Stimulated activated naive B cell treated with anti-CD40 and anti-IgM and Interleukin-4, amounts not matched to agents 10 μg/mL and 1 μg/mL and 100 μg/mL, for 72 hours (primary cell): ENCODE data around the gene PRR15.
A peak's percentile ranks its signal among the peaks of the same experiment; 100 is the strongest.
"Not testable (repeated sequence)": the region's sequence is repeated elsewhere in the genome, so short reads cannot be mapped to it uniquely, and the experiment has no call there.

Experiments used
- ATAC-seq, 2 donors: fragments of 150-1000 bp; cut with Tn5 transposase; replicated peaks; 2 replicates each; pipeline ENCODE4 v1.10.0; 2021; ENCODE audit warnings: moderate library complexity in 1 of 2
- DNase-seq: peaks from one replicate; pipeline ENCODE4 v3.0.0; 2021
- H3K27ac Mint-ChIP-seq: one replicate; pipeline ENCODE4 v1.8.0; 2022; ENCODE audit warnings: mild to moderate bottlenecking, mixed read lengths
- H3K27me3 Mint-ChIP-seq, 2 donors: one replicate each; pipeline ENCODE4 v1.8.0; 2022; ENCODE audit warnings: mixed read lengths in 2 of 2
- H3K36me3 Mint-ChIP-seq, 2 donors: one replicate each; pipeline ENCODE4 v1.8.0; 2022; ENCODE audit warnings: mixed read lengths in 2 of 2, mild to moderate bottlenecking in 1 of 2
- H3K4me1 Mint-ChIP-seq, 2 donors: one replicate each; pipeline ENCODE4 v1.8.0; 2022; ENCODE audit warnings: mixed read lengths in 2 of 2, mild to moderate bottlenecking in 1 of 2
- H3K4me3 Mint-ChIP-seq, 2 donors: one replicate each; pipeline ENCODE4 v1.8.0; 2022; ENCODE audit warnings: mild to moderate bottlenecking in 2 of 2, mixed read lengths in 2 of 2, moderate library complexity in 1 of 2
- H3K9me3 Mint-ChIP-seq, 2 donors: one replicate each; pipeline ENCODE4 v1.8.0; 2022; ENCODE audit warnings: mixed read lengths in 2 of 2, mild to moderate bottlenecking in 1 of 2

The PRR15 gene

GRCh38 chr7:29563590-29564495 is at the start of gene PRR15:
PRR15 (plus strand) TSS chr7:29563835; CDS start chr7:29566330, 2,495 bp downstream.
- H3K27me3 Mint-ChIP-seq, result peaks cover 63 to 76% of the 10 kb centered on the region in 2 donors

GRCh38 chr7:29516491-29516890 is 47.1 kb upstream of the PRR15 start:
- no peak overlapping the region for H3K4me3 Mint-ChIP-seq
- ATAC-seq, result no peak
- no peak overlapping the region for H3K27ac Mint-ChIP-seq
- peaks cover 0 to 2% of the 10 kb centered on the region in 2 donors for H3K36me3 Mint-ChIP-seq
- peaks cover 0 to 2% of the 10 kb centered on the region in 2 donors for H3K4me1 Mint-ChIP-seq
- no peak for DNase-seq
- H3K27me3 Mint-ChIP-seq, result peaks cover 7 to 11% of the 10 kb centered on the region in 2 donors
- peaks cover 2 to 4% of the 10 kb centered on the region in 2 donors for H3K9me3 Mint-ChIP-seq

More at GRCh38 chr7:29563590-29564495, at the start of gene PRR15:
- H3K4me1 Mint-ChIP-seq, result peaks cover 12 to 35% of the 10 kb centered on the region in 2 donors
- H3K36me3 Mint-ChIP-seq, result no peaks in the 10 kb centered on the region
- H3K9me3 Mint-ChIP-seq, result peaks cover 0 to 2% of the 10 kb centered on the region in 2 donors
- H3K4me3 Mint-ChIP-seq, result peak within 1 kb of the TSS; percentile 82 to 83
- H3K27ac Mint-ChIP-seq, result peak within 1 kb of the TSS; percentile 68
- ATAC-seq (peak in 1 of 2 donors; percentile 43), DNase-seq (no peak)

DNA sequence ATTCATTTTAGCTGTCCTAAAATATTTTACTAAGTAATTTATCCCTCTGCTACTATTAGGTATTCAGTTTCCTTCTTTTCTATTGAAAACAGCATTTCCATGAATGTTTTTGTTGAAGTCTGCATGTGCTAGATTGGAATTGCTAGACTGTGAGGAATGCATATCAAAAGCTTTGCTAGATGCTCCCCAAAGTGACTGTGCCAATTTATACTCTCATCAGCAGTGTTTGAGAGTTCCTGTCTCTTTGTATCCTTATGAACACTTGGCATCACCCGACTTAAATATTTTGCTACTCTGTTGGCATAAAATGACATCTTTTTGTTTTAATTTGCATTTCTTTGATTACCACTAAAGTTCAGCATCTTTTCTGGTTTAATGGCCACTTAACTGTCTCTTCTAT is 45.0 kb upstream of the PRR15 start:
- Mint-ChIP-seq H3K27ac (no peak overlapping the region), H3K4me1 (no peaks in the 10 kb centered on the region), H3K36me3 (peaks cover 0 to 2% of the 10 kb centered on the region in 2 donors), H3K9me3 (peaks cover 4 to 6% of the 10 kb centered on the region in 2 donors), H3K4me3 (no peak overlapping the region), H3K27me3 (peaks cover 12 to 16% of the 10 kb centered on the region in 2 donors)
- ATAC-seq (no peak), DNase-seq (no peak)

DNA sequence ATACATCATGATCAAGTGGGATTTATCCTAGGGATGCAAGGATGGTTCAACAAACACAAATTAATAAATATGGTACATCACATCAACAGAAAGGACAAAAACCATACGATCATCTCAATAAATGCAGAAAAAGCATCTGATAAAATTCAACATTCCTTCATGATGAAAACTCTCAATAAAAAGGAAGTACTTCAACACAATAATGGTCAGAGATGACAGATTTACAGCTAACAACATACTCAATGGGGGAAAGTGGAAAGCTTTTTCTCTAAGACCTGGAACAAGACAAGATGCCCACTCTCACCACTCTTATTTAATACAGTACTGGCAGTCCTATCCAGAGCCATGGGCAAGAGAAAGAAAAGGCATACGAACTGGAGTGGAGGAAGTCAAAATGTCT is 39.9 kb upstream of the PRR15 start:
- no peak for DNase-seq
- Mint-ChIP-seq H3K36me3 (peaks cover 0 to 2% of the 10 kb centered on the region in 2 donors), H3K27ac (no peak overlapping the region), H3K4me1 (no peaks in the 10 kb centered on the region), H3K9me3 (peaks cover 4 to 6% of the 10 kb centered on the region in 2 donors), H3K4me3 (no peak overlapping the region), H3K27me3 (peaks cover 7 to 19% of the 10 kb centered on the region in 2 donors)
- ATAC-seq, result no peak

DNA sequence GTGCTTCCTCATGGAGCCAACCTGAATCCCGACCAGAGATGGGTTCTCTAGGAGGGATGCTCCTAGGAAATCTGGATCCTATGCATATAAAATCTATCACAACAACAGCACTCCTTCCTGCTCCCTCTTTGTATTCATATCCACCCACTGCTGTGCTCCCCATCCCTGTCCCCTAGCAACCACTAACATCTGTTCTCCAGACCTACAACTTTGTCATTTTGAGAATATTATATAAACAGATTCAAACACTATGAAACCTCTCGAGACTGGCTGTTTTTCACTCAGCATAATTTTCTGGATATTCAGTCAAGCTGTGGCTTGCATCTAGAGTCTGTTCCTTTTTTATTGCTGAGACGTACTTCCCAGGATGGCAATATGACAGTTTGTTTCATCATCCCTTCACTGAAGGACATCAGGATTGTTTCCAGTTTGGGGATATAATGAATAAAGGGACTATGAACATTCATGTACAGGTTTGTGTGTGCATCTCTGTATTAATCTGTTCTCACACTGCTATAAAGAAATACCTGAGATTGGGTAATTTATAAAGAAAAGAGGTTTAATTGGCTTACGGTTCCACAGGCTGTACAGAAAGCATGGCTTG is 36.0 kb upstream of the PRR15 start:
- Mint-ChIP-seq H3K36me3 (no peaks in the 10 kb centered on the region), H3K4me1 (no peaks in the 10 kb centered on the region), H3K4me3 (no peak overlapping the region), H3K27ac (no peak overlapping the region), H3K27me3 (peaks cover 18 to 31% of the 10 kb centered on the region in 2 donors), H3K9me3 (peaks cover 5 to 6% of the 10 kb centered on the region in 2 donors)
- ATAC-seq (no peak), DNase-seq (no peak)

DNA sequence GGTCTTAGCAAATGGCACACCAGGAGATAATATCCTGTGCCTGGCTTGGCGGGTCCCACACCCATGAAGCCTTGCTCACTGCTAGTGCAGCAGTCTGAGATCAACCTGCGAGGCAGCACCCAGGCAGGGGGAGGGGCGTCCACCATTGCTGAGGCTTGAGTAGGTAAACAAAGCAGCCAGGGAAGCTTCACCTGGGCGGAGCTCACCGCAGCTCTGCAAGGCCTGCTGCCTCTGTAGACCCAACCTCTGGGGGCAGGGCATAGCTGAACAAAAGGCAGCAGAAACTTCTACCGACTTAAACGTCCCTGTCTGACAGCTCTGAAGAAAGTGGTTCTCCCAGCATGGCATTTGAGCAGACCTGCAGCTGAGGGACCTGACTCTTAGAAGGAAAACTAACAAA is 35.1 kb upstream of the PRR15 start:
- ATAC-seq, H3K4me3 Mint-ChIP-seq: not testable (repeated sequence)
- H3K27me3 Mint-ChIP-seq, result peaks cover 13 to 31% of the 10 kb centered on the region in 2 donors

GRCh38 chr7:29538389-29538788 is 25.2 kb upstream of the PRR15 start:
- H3K4me3 Mint-ChIP-seq, result no peak overlapping the region
- DNase-seq, result no peak
- ATAC-seq, result no peak
- no peaks in the 10 kb centered on the region for H3K4me1 Mint-ChIP-seq
- H3K27me3 Mint-ChIP-seq, result peaks cover 28 to 32% of the 10 kb centered on the region in 2 donors
- no peak overlapping the region for H3K27ac Mint-ChIP-seq
- no peaks in the 10 kb centered on the region for H3K36me3 Mint-ChIP-seq
- peaks cover 0 to 3% of the 10 kb centered on the region in 2 donors for H3K9me3 Mint-ChIP-seq

More for the DNA sequence above, 35.1 kb upstream of the PRR15 start:
- not testable (repeated sequence) for DNase-seq, H3K9me3 Mint-ChIP-seq, H3K4me1 Mint-ChIP-seq, H3K36me3 Mint-ChIP-seq, H3K27ac Mint-ChIP-seq

- Mint-ChIP-seq H3K36me3 (no peaks in the 10 kb centered on the region), H3K9me3 (peaks cover 0 to 5% of the 10 kb centered on the region in 2 donors), H3K4me3 (no peak overlapping the region), H3K27ac (no peak overlapping the region), H3K4me1 (no peaks in the 10 kb centered on the region), H3K27me3 (peaks cover 32 to 39% of the 10 kb centered on the region in 2 donors)
- ATAC-seq (no peak), DNase-seq (no peak)
Measured at GRCh38 chr7:29539471-29539870, 24.2 kb upstream of the PRR15 start.

DNA sequence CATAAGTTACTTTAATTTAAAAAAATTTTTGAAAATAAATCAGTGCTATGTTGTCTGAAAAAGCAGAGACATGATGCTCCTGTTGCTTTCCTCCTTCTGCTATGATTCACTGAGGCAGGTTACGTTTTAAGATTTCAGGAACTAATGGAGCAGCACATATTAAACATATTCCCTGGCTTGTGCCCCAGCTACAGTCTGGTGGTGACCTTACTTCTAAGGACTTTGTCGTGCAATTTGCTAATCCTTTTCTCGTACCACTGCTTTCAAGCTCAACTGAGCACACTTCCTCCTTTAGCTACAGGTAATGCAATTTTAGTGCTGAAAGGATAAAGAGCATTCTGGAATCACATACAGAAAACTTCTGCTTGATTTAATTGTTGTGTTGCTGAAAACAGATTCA is 16.2 kb upstream of the PRR15 start:
- Mint-ChIP-seq H3K36me3 (no peaks in the 10 kb centered on the region), H3K27me3 (peaks cover 12 to 28% of the 10 kb centered on the region in 2 donors), H3K4me1 (peaks cover 0 to 4% of the 10 kb centered on the region in 2 donors), H3K4me3 (no peak overlapping the region), H3K27ac (no peak overlapping the region), H3K9me3 (peaks cover 0 to 5% of the 10 kb centered on the region in 2 donors)
- no peak for ATAC-seq
- no peak for DNase-seq

DNA sequence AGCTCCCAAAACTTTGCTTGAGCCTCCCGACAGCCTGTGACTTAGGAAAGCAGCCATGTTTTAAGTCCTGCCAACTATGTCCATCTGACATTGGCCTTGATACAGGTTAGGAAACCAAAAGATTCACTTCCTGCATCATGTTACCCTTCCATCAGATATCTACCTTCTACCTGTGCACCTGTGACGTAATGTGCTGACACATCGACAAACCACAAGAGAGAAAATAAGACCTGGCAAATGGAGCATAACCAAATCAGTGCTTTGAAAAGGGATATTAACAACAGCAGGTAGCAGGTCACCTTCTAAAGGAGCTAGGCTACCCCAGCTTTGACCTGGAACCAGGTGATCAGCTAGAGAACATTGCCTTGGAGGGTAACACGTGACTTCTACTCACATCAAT is 14.8 kb upstream of the PRR15 start:
- no peaks in the 10 kb centered on the region for H3K36me3 Mint-ChIP-seq
- DNase-seq, result no peak
- H3K4me3 Mint-ChIP-seq, result no peak overlapping the region
- H3K27me3 Mint-ChIP-seq, result peaks cover 8 to 14% of the 10 kb centered on the region in 2 donors
- no peaks in the 10 kb centered on the region for H3K9me3 Mint-ChIP-seq
- no peak overlapping the region for H3K27ac Mint-ChIP-seq
- H3K4me1 Mint-ChIP-seq, result peaks cover 0 to 4% of the 10 kb centered on the region in 2 donors
- no peak for ATAC-seq

GRCh38 chr7:29552392-29552791 is 11.2 kb upstream of the PRR15 start:
- Mint-ChIP-seq H3K36me3 (no peaks in the 10 kb centered on the region), H3K4me1 (no peaks in the 10 kb centered on the region), H3K27ac (no peak overlapping the region), H3K4me3 (no peak overlapping the region), H3K9me3 (peaks cover 0 to 1% of the 10 kb centered on the region in 2 donors), H3K27me3 (peaks cover 9 to 13% of the 10 kb centered on the region in 2 donors)
- DNase-seq, result no peak
- no peak for ATAC-seq

GRCh38 chr7:29555061-29555460 is 8.6 kb upstream of the PRR15 start:
- H3K4me1 Mint-ChIP-seq, result no peaks in the 10 kb centered on the region
- no peak overlapping the region for H3K4me3 Mint-ChIP-seq
- ATAC-seq (no peak), DNase-seq (no peak)
- peaks cover 0 to 1% of the 10 kb centered on the region in 2 donors for H3K9me3 Mint-ChIP-seq
- H3K27me3 Mint-ChIP-seq, result peaks cover 28 to 31% of the 10 kb centered on the region in 2 donors
- H3K27ac Mint-ChIP-seq, result no peak overlapping the region
- H3K36me3 Mint-ChIP-seq, result no peaks in the 10 kb centered on the region

DNA sequence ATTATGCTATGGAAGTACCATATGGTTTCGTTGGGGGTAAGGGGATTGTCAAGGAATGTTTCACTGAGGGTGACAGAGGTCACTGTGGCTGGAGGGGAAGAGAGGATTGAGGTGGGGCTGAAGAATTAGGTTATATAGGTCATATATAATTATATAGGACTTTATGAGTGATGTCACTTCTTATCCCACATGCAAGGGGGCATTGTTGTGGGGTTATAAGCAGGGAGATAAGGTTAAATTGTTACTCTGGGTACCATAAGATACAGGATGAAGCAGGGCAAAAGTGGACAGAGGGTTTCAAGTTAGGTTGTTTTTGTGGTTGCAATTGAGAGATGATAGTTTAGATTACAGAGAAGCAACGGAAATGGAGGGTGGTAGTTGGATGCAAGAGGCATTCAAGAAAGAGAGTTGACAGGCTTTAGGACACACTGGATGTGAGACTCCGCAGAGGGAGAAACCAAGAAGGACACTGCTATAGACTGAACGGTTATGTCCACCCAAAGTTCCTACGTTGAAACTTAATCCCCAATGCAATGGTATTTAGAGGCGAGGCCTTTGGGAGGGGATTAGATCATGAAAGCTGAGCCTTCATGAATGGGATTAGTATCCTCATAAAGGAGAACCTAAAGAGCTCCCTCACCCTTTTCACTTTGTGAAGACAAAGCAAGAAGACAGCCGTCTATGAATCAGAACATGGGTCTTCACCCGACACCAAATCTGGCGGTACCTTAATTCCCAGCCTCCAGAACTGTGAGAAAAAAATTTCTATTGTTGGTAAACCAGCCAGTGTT is 7.0 kb upstream of the PRR15 start:
- DNase-seq (no peak), ATAC-seq (no peak)
- peaks cover 37 to 46% of the 10 kb centered on the region in 2 donors for H3K27me3 Mint-ChIP-seq
- H3K4me3 Mint-ChIP-seq, result no peak overlapping the region
- peaks cover 0 to 3% of the 10 kb centered on the region in 2 donors for H3K9me3 Mint-ChIP-seq
- no peaks in the 10 kb centered on the region for H3K36me3 Mint-ChIP-seq
- H3K27ac Mint-ChIP-seq, result no peak overlapping the region
- no peaks in the 10 kb centered on the region for H3K4me1 Mint-ChIP-seq

- Mint-ChIP-seq H3K4me3 (no peak overlapping the region), H3K27me3 (peaks cover 38 to 52% of the 10 kb centered on the region in 2 donors), H3K27ac (no peak overlapping the region), H3K9me3 (peaks cover 0 to 3% of the 10 kb centered on the region in 2 donors), H3K4me1 (peaks cover 0 to under 1% of the 10 kb centered on the region in 2 donors), H3K36me3 (no peaks in the 10 kb centered on the region)
- no peak for DNase-seq
- ATAC-seq, result no peak
Measured at GRCh38 chr7:29557954-29558353, 5.7 kb upstream of the PRR15 start.
